HUES64 (cell line): ENCODE data around the gene ST14.

Experiments
- H3K27ac ChIP-seq: 2 replicates; pipeline ENCODE4 v1.7.0; 2013; ENCODE audit warnings: low read depth, low read length, inconsistent platforms
- H3K27me3 ChIP-seq: 2 replicates; pipeline ENCODE4 v1.6.1; 2013; ENCODE audit warnings: mild to moderate bottlenecking, low read length; ENCODE audit not compliant: insufficient read depth
- H3K36me3 ChIP-seq: 2 replicates; pipeline ENCODE4 v1.6.1; 2013; ENCODE audit warnings: mild to moderate bottlenecking, low read length; ENCODE audit not compliant: insufficient read depth
- H3K4me1 ChIP-seq: 2 replicates; pipeline ENCODE4 v1.6.1; 2013; ENCODE audit warnings: mild to moderate bottlenecking, low read length, moderate library complexity; ENCODE audit not compliant: insufficient read depth
- H3K4me3 ChIP-seq: 2 replicates; pipeline ENCODE4 v1.5.1; 2013; ENCODE audit warnings: mild to moderate bottlenecking, low read length, moderate library complexity
- H3K9ac ChIP-seq: 2 replicates; pipeline ENCODE4 v1.6.1; 2013; ENCODE audit warnings: mild to moderate bottlenecking, low read depth, low read length
- H3K9me3 ChIP-seq: 2 replicates; pipeline ENCODE4 v1.6.1; 2013; ENCODE audit warnings: low read depth, low read length; ENCODE audit not compliant: insufficient read depth
- WGBS: fragments of 150-250, 120-280 bp; methylation state at CpG from one replicate; pipeline ENCODE4 v1.1.7; 2013; ENCODE audit warnings: missing lambda C conversion rate; 5-methylcytosine and 5-hydroxymethylcytosine counted together

Gene ST14

GRCh38 chr11:130122141-130122575, 37.4 kb upstream of the ST14 start:
- H3K27me3 ChIP-seq, result no peaks in the 10 kb centered on the region
- no peaks in the 10 kb centered on the region for H3K4me1 ChIP-seq
- H3K36me3 ChIP-seq, result peaks cover 79% of the 10 kb centered on the region
- no peak overlapping the region for H3K27ac ChIP-seq
- H3K9me3 ChIP-seq, result no peaks in the 10 kb centered on the region
- H3K4me3 ChIP-seq, result no peak overlapping the region
- WGBS, result 98% methylated on average over 7 of the region's 7 CpGs
- H3K9ac ChIP-seq, result no peak overlapping the region

GRCh38 chr11:130123414-130124040, 36.1 kb upstream of the ST14 start:
- no peaks in the 10 kb centered on the region for H3K27me3 ChIP-seq
- no peak overlapping the region for H3K4me3 ChIP-seq
- 95% methylated on average over 32 of the region's 32 CpGs for WGBS
- no peaks in the 10 kb centered on the region for H3K9me3 ChIP-seq
- H3K36me3 ChIP-seq, result peaks cover 89% of the 10 kb centered on the region
- no peaks in the 10 kb centered on the region for H3K4me1 ChIP-seq
- H3K27ac ChIP-seq, result no peak overlapping the region
- no peak overlapping the region for H3K9ac ChIP-seq

GRCh38 chr11:130124096-130124495, 35.5 kb upstream of the ST14 start:
- Histone ChIP-seq H3K4me1 (no peaks in the 10 kb centered on the region), H3K9me3 (no peaks in the 10 kb centered on the region), H3K9ac (no peak overlapping the region), H3K27me3 (no peaks in the 10 kb centered on the region), H3K27ac (no peak overlapping the region), H3K36me3 (peaks cover 92% of the 10 kb centered on the region), H3K4me3 (no peak overlapping the region)
- 89% methylated on average over 3 of the region's 4 CpGs for WGBS

GRCh38 chr11:130125638-130126037, 33.9 kb upstream of the ST14 start:
- Histone ChIP-seq H3K9me3 (no peaks in the 10 kb centered on the region), H3K27ac (no peak overlapping the region), H3K4me3 (no peak overlapping the region), H3K4me1 (no peaks in the 10 kb centered on the region), H3K36me3 (peaks cover 100% of the 10 kb centered on the region), H3K9ac (no peak overlapping the region), H3K27me3 (no peaks in the 10 kb centered on the region)
- 93% methylated on average over 4 of the region's 4 CpGs for WGBS

GRCh38 chr11:130126516-130126915, 33.1 kb upstream of the ST14 start:
- 93% methylated on average over 5 of the region's 5 CpGs for whole genome bisulfite sequencing

GRCh38 chr11:130127509-130127908, 32.1 kb upstream of the ST14 start:
- Histone ChIP-seq H3K4me3 (no peak overlapping the region), H3K9ac (no peak overlapping the region), H3K36me3 (peaks cover 99% of the 10 kb centered on the region), H3K27me3 (no peaks in the 10 kb centered on the region), H3K27ac (no peak overlapping the region), H3K9me3 (peaks cover 2% of the 10 kb centered on the region; the same call in 1 of the 2 replicates), H3K4me1 (no peaks in the 10 kb centered on the region)
- WGBS, result 92% methylated on average over 4 of the region's 4 CpGs

More at GRCh38 chr11:130126516-130126915, 33.1 kb upstream of the ST14 start:
- Histone ChIP-seq H3K36me3 (peaks cover 100% of the 10 kb centered on the region), H3K9me3 (no peaks in the 10 kb centered on the region), H3K27me3 (no peaks in the 10 kb centered on the region), H3K27ac (no peak overlapping the region), H3K9ac (no peak overlapping the region), H3K4me1 (no peaks in the 10 kb centered on the region), H3K4me3 (no peak overlapping the region)

- Histone ChIP-seq H3K9me3 (peaks cover 6% of the 10 kb centered on the region; the same call in 1 of the 2 replicates), H3K4me1 (no peaks in the 10 kb centered on the region), H3K36me3 (peaks cover 99% of the 10 kb centered on the region), H3K27me3 (no peaks in the 10 kb centered on the region), H3K27ac (no peak overlapping the region), H3K9ac (no peak overlapping the region), H3K4me3 (no peak overlapping the region)
- WGBS, result 99% methylated on average over 2 of the region's 2 CpGs
Measured at GRCh38 chr11:130128626-130129025, 31.0 kb upstream of the ST14 start.

GRCh38 chr11:130129922-130130321, 29.7 kb upstream of the ST14 start:
- WGBS, result 95% methylated on average over 10 of the region's 11 CpGs
- no peak overlapping the region for H3K4me3 ChIP-seq
- peaks cover 99% of the 10 kb centered on the region for H3K36me3 ChIP-seq
- H3K4me1 ChIP-seq, result no peaks in the 10 kb centered on the region
- H3K27ac ChIP-seq, result no peak overlapping the region
- no peaks in the 10 kb centered on the region for H3K27me3 ChIP-seq
- H3K9ac ChIP-seq, result no peak overlapping the region
- peaks cover 6% of the 10 kb centered on the region; the same call in 1 of the 2 replicates for H3K9me3 ChIP-seq

- WGBS, result 85% methylated on average over 8 of the region's 9 CpGs
- Histone ChIP-seq H3K4me1 (no peaks in the 10 kb centered on the region), H3K9me3 (peaks cover 6% of the 10 kb centered on the region; the same call in 1 of the 2 replicates), H3K27ac (no peak overlapping the region), H3K27me3 (no peaks in the 10 kb centered on the region), H3K4me3 (no peak overlapping the region), H3K9ac (no peak overlapping the region), H3K36me3 (peaks cover 99% of the 10 kb centered on the region)
Measured at GRCh38 chr11:130131961-130132850, 27.4 kb upstream of the ST14 start.

- Histone ChIP-seq H3K27me3 (no peaks in the 10 kb centered on the region), H3K36me3 (peaks cover 97% of the 10 kb centered on the region), H3K9me3 (peaks cover 6% of the 10 kb centered on the region; the same call in 1 of the 2 replicates), H3K27ac (no peak overlapping the region), H3K4me3 (no peak overlapping the region), H3K4me1 (no peaks in the 10 kb centered on the region), H3K9ac (no peak overlapping the region)
- WGBS, result 95% methylated on average over 8 of the region's 8 CpGs
Measured at GRCh38 chr11:130133716-130134115, 25.9 kb upstream of the ST14 start.

- Histone ChIP-seq H3K36me3 (peaks cover 95% of the 10 kb centered on the region), H3K27me3 (no peaks in the 10 kb centered on the region), H3K4me3 (no peak overlapping the region), H3K9me3 (peaks cover 6% of the 10 kb centered on the region; the same call in 1 of the 2 replicates), H3K4me1 (no peaks in the 10 kb centered on the region), H3K9ac (no peak overlapping the region; the same call in 1 of the 2 replicates), H3K27ac (no peak overlapping the region)
- 94% methylated on average over 7 of the region's 7 CpGs for WGBS
Measured at GRCh38 chr11:130136107-130136506, 23.5 kb upstream of the ST14 start.
